ENCODE measurements around the gene TNFSF11. TPM values are rescaled to one million over a fixed set of nuclear protein-coding genes. Genes with fewer than 3 reads are reported as not detected.

Gene TNFSF11
- total and polyA plus RNA-seq, 2 experiments from 2014 or later, result 9.9 TPM

GRCh38 chr13:42551611-42552010 is 22.3 kb upstream of the TNFSF11 start:
- H3K27ac Mint-ChIP-seq, result no peak overlapping the region
- Histone ChIP-seq H3K36me3 (ENCODE audit: insufficient read depth) (no peaks in the 10 kb centered on the region), H3K4me3 (no peak overlapping the region), H3K27me3 (ENCODE audit: insufficient read depth) (no peaks in the 10 kb centered on the region), H4K20me1 (replicated peaks; ENCODE audit: insufficient read depth) (no peaks in the 10 kb centered on the region), H3K4me2 (no peak overlapping the region), H3K27ac (ENCODE audit: low read depth) (no peak overlapping the region), H3K79me2 (replicated peaks; ENCODE audit: insufficient read depth) (no peaks in the 10 kb centered on the region), H3F3A (replicated peaks; ENCODE audit: low read depth) (no peaks in the 10 kb centered on the region), H3K4me1 (ENCODE audit: insufficient read depth) (no peaks in the 10 kb centered on the region), H3K9me2 (ENCODE audit: insufficient read depth) (peaks cover 23% of the 10 kb centered on the region; the same call in 1 of the 2 replicates), H2AFZ (no peak overlapping the region)
- ATAC-seq, result no peak
- H3K27me3 Mint-ChIP-seq (ENCODE audit: insufficient read depth, low read depth, poor library complexity), result peaks cover 7% of the 10 kb centered on the region
- no peaks in the 10 kb centered on the region for H3K9me3 Mint-ChIP-seq
- no peaks in the 10 kb centered on the region for H3K36me3 Mint-ChIP-seq (ENCODE audit: low read depth)
- H3K4me1 Mint-ChIP-seq, result peaks cover 4% of the 10 kb centered on the region; the same call in 2 of the 3 replicates
- no peak for DNase-seq (ENCODE audit: low spot score)
- TF ChIP-seq ZNF331 (CRISPR knock-in tag; IDR thresholded peaks at IDR 0.05; ENCODE audit: low read depth), result no peak
- TF ChIP-seq EZH2phosphoT487 (IDR thresholded peaks at IDR 0.05; ENCODE audit: unreplicated experiment), result no peak
- TF ChIP-seq, protein P1, sequence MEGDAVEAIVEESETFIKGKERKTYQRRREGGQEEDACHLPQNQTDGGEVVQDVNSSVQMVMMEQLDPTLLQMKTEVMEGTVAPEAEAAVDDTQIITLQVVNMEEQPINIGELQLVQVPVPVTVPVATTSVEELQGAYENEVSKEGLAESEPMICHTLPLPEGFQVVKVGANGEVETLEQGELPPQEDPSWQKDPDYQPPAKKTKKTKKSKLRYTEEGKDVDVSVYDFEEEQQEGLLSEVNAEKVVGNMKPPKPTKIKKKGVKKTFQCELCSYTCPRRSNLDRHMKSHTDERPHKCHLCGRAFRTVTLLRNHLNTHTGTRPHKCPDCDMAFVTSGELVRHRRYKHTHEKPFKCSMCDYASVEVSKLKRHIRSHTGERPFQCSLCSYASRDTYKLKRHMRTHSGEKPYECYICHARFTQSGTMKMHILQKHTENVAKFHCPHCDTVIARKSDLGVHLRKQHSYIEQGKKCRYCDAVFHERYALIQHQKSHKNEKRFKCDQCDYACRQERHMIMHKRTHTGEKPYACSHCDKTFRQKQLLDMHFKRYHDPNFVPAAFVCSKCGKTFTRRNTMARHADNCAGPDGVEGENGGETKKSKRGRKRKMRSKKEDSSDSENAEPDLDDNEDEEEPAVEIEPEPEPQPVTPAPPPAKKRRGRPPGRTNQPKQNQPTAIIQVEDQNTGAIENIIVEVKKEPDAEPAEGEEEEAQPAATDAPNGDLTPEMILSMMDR (conservative IDR thresholded peaks at IDR 0.05; ENCODE audit: low read depth in 2 of 2), result no peak
- no peak for TF ChIP-seq EZH2 (IDR thresholded peaks at IDR 0.05; ENCODE audit: low read depth, unreplicated experiment)
- TF ChIP-seq JUNB (IDR thresholded peaks at IDR 0.05; ENCODE audit: unreplicated experiment), result no peak
- TF ChIP-seq, protein P2, sequence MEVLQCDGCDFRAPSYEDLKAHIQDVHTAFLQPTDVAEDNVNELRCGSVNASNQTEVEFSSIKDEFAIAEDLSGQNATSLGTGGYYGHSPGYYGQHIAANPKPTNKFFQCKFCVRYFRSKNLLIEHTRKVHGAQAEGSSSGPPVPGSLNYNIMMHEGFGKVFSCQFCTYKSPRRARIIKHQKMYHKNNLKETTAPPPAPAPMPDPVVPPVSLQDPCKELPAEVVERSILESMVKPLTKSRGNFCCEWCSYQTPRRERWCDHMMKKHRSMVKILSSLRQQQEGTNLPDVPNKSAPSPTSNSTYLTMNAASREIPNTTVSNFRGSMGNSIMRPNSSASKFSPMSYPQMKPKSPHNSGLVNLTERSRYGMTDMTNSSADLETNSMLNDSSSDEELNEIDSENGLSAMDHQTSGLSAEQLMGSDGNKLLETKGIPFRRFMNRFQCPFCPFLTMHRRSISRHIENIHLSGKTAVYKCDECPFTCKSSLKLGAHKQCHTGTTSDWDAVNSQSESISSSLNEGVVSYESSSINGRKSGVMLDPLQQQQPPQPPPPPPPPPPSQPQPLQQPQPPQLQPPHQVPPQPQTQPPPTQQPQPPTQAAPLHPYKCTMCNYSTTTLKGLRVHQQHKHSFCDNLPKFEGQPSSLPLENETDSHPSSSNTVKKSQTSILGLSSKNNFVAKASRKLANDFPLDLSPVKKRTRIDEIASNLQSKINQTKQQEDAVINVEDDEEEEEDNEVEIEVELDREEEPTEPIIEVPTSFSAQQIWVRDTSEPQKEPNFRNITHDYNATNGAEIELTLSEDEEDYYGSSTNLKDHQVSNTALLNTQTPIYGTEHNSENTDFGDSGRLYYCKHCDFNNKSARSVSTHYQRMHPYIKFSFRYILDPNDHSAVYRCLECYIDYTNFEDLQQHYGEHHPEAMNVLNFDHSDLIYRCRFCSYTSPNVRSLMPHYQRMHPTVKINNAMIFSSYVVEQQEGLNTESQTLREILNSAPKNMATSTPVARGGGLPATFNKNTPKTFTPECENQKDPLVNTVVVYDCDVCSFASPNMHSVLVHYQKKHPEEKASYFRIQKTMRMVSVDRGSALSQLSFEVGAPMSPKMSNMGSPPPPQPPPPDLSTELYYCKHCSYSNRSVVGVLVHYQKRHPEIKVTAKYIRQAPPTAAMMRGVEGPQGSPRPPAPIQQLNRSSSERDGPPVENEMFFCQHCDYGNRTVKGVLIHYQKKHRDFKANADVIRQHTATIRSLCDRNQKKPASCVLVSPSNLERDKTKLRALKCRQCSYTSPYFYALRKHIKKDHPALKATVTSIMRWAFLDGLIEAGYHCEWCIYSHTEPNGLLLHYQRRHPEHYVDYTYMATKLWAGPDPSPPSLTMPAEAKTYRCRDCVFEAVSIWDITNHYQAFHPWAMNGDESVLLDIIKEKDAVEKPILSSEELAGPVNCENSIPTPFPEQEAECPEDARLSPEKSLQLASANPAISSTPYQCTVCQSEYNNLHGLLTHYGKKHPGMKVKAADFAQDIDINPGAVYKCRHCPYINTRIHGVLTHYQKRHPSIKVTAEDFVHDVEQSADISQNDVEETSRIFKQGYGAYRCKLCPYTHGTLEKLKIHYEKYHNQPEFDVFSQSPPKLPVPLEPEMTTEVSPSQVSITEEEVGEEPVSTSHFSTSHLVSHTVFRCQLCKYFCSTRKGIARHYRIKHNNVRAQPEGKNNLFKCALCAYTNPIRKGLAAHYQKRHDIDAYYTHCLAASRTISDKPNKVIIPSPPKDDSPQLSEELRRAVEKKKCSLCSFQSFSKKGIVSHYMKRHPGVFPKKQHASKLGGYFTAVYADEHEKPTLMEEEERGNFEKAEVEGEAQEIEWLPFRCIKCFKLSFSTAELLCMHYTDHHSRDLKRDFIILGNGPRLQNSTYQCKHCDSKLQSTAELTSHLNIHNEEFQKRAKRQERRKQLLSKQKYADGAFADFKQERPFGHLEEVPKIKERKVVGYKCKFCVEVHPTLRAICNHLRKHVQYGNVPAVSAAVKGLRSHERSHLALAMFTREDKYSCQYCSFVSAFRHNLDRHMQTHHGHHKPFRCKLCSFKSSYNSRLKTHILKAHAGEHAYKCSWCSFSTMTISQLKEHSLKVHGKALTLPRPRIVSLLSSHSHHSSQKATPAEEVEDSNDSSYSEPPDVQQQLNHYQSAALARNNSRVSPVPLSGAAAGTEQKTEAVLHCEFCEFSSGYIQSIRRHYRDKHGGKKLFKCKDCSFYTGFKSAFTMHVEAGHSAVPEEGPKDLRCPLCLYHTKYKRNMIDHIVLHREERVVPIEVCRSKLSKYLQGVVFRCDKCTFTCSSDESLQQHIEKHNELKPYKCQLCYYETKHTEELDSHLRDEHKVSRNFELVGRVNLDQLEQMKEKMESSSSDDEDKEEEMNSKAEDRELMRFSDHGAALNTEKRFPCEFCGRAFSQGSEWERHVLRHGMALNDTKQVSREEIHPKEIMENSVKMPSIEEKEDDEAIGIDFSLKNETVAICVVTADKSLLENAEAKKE (CRISPR knock-in tag; IDR thresholded peaks at IDR 0.05), result no peak
- TF ChIP-seq CREB1 (CRISPR knock-in tag; IDR thresholded peaks at IDR 0.05; ENCODE audit: low read depth), result no peak
- TF ChIP-seq ZNF114 (CRISPR knock-in tag; IDR thresholded peaks at IDR 0.05), result no peak
- no peak for TF ChIP-seq POLR2AphosphoS5 (IDR thresholded peaks at IDR 0.05; ENCODE audit: low read depth)
- TF ChIP-seq NANOG (IDR thresholded peaks at IDR 0.05; ENCODE audit: borderline replicate concordance), result no peak
- TF ChIP-seq, protein P3, sequence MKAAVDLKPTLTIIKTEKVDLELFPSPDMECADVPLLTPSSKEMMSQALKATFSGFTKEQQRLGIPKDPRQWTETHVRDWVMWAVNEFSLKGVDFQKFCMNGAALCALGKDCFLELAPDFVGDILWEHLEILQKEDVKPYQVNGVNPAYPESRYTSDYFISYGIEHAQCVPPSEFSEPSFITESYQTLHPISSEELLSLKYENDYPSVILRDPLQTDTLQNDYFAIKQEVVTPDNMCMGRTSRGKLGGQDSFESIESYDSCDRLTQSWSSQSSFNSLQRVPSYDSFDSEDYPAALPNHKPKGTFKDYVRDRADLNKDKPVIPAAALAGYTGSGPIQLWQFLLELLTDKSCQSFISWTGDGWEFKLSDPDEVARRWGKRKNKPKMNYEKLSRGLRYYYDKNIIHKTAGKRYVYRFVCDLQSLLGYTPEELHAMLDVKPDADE (IDR thresholded peaks at IDR 0.05), result no peak
- TF ChIP-seq, protein P4, sequence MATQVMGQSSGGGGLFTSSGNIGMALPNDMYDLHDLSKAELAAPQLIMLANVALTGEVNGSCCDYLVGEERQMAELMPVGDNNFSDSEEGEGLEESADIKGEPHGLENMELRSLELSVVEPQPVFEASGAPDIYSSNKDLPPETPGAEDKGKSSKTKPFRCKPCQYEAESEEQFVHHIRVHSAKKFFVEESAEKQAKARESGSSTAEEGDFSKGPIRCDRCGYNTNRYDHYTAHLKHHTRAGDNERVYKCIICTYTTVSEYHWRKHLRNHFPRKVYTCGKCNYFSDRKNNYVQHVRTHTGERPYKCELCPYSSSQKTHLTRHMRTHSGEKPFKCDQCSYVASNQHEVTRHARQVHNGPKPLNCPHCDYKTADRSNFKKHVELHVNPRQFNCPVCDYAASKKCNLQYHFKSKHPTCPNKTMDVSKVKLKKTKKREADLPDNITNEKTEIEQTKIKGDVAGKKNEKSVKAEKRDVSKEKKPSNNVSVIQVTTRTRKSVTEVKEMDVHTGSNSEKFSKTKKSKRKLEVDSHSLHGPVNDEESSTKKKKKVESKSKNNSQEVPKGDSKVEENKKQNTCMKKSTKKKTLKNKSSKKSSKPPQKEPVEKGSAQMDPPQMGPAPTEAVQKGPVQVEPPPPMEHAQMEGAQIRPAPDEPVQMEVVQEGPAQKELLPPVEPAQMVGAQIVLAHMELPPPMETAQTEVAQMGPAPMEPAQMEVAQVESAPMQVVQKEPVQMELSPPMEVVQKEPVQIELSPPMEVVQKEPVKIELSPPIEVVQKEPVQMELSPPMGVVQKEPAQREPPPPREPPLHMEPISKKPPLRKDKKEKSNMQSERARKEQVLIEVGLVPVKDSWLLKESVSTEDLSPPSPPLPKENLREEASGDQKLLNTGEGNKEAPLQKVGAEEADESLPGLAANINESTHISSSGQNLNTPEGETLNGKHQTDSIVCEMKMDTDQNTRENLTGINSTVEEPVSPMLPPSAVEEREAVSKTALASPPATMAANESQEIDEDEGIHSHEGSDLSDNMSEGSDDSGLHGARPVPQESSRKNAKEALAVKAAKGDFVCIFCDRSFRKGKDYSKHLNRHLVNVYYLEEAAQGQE (IDR thresholded peaks at IDR 0.05; ENCODE audit: unreplicated experiment), result no peak
- no peak for TF ChIP-seq STAT1 (IDR thresholded peaks at IDR 0.05; ENCODE audit: unreplicated experiment)
- no peak overlapping the region for H3K4me3 Mint-ChIP-seq
